HepG2 (cell line): ENCODE data around the gene DYNC2H1. TPM values are rescaled to one million over a fixed set of nuclear protein-coding genes. Genes with fewer than 3 reads are reported as not detected.
A peak's percentile ranks its signal among the peaks of the same experiment; 100 is the strongest.

Experiments used
- ARHGAP35 ChIP-seq: sonication (generic); formaldehyde crosslinking; IDR thresholded peaks from 2 replicates; pipeline ENCODE4 v1.9.0; 2022; ENCODE audit warnings: mild to moderate bottlenecking, inconsistent platforms, moderate library complexity, missing genetic modification reagents, borderline replicate concordance
- ATM ChIP-seq: fragments of 450-650 bp; IDR thresholded peaks from 2 replicates; pipeline ENCODE4 v1.7.1; 2017; ENCODE audit warnings: mild to moderate bottlenecking, borderline replicate concordance
- CENPT ChIP-seq: sonication (generic); formaldehyde crosslinking; IDR thresholded peaks from 2 replicates; pipeline ENCODE4 v1.8.0; 2022; ENCODE audit warnings: low read depth, mild to moderate bottlenecking, moderate library complexity, missing genetic modification reagents
- CREB3 ChIP-seq: sonication (generic); formaldehyde crosslinking; IDR thresholded peaks from 2 replicates; pipeline ENCODE4 v1.5.0; 2020; ENCODE audit warnings: missing genetic modification reagents
- CSRNP2 ChIP-seq: sonication (generic); formaldehyde crosslinking; conservative IDR thresholded peaks from 2 replicates; pipeline ENCODE4 v1.8.0; 2022; ENCODE audit warnings: low read depth, missing genetic modification reagents
- FOXC1 ChIP-seq: sonication (generic); formaldehyde crosslinking; IDR thresholded peaks from 2 replicates; pipeline ENCODE4 v1.8.0; 2022; ENCODE audit warnings: mild to moderate bottlenecking, missing genetic modification reagents, borderline replicate concordance
- HOXA3 ChIP-seq: sonication (generic); formaldehyde crosslinking; IDR thresholded peaks from 2 replicates; pipeline ENCODE4 v1.5.0; 2020; ENCODE audit warnings: missing genetic modification reagents
- HOXA5 ChIP-seq: sonication (generic); formaldehyde crosslinking; IDR thresholded peaks from 2 replicates; pipeline ENCODE4 v1.4.0; 2020; ENCODE audit warnings: missing genetic modification reagents
- IRF2 ChIP-seq: IDR thresholded peaks from 2 replicates; pipeline ENCODE4 v1.6.1; 2018; ENCODE audit warnings: missing genetic modification reagents, missing compliant biosample characterization
- KDM1A ChIP-seq: IDR thresholded peaks from 2 replicates; pipeline ENCODE4 v1.6.1; 2016; ENCODE audit warnings: missing compliant biosample characterization
- MEF2D ChIP-seq: sonication (generic); formaldehyde crosslinking; IDR thresholded peaks from 2 replicates; pipeline ENCODE4 v1.5.1; 2020; ENCODE audit warnings: mild to moderate bottlenecking, missing genetic modification reagents
- NCOA2 ChIP-seq: sonication (generic); formaldehyde crosslinking; IDR thresholded peaks from 2 replicates; pipeline ENCODE4 v1.8.0; 2022; ENCODE audit warnings: inconsistent platforms
- NCOA5 ChIP-seq: sonication (generic); formaldehyde crosslinking; IDR thresholded peaks from 2 replicates; pipeline ENCODE4 v1.4.0; 2020; ENCODE audit warnings: missing genetic modification reagents
- PBX2 ChIP-seq: IDR thresholded peaks from 2 replicates; pipeline ENCODE4 v1.6.1; 2016; ENCODE audit warnings: control low read depth
- POLR2AphosphoS2 ChIP-seq: IDR thresholded peaks from 2 replicates; pipeline ENCODE4 v1.6.1; 2011; ENCODE audit warnings: low read depth, low read length, improper control_type of control experiment
- RBM39 ChIP-seq: fragments of 200-400 bp; formaldehyde crosslinking; IDR thresholded peaks from one replicate; pipeline ENCODE4 v1.6.1; 2018; ENCODE audit warnings: antibody characterized with exemption, mild to moderate bottlenecking, low read depth, low read length; ENCODE audit not compliant: poor library complexity, severe bottlenecking
- SMARCC2 ChIP-seq: fragments of 450-650 bp; IDR thresholded peaks from 2 replicates; pipeline ENCODE4 v1.6.1; 2017; ENCODE audit warnings: antibody characterized with exemption, mild to moderate bottlenecking
- SNAPC2 ChIP-seq: sonication (generic); formaldehyde crosslinking; IDR thresholded peaks from 2 replicates; pipeline ENCODE4 v1.8.1; 2022; ENCODE audit warnings: mild to moderate bottlenecking, missing genetic modification reagents
- SRF ChIP-seq: IDR thresholded peaks from 2 replicates; pipeline ENCODE4 v1.6.1; 2011; ENCODE audit warnings: mild to moderate bottlenecking, low read depth, low read length, moderate library complexity
- ZBTB14 ChIP-seq: sonication (generic); formaldehyde crosslinking; IDR thresholded peaks from 2 replicates; pipeline ENCODE4 v1.4.0; 2020; ENCODE audit warnings: missing genetic modification reagents
- ZIK1 ChIP-seq: sonication (generic); formaldehyde crosslinking; IDR thresholded peaks from 2 replicates; pipeline ENCODE4 v1.5.0; 2020; ENCODE audit warnings: mild to moderate bottlenecking, low read depth, missing genetic modification reagents, borderline replicate concordance
- ZNF577 ChIP-seq: sonication (generic); formaldehyde crosslinking; IDR thresholded peaks from 2 replicates; pipeline ENCODE4 v1.4.0; 2020; ENCODE audit warnings: mild to moderate bottlenecking, low read depth, missing genetic modification reagents, borderline replicate concordance
- polyA plus RNA-seq, 8 experiments: library from polyadenylated mRNA; depleted of rRNA in 3 of 8; stranded (reverse) in 7 of 8; unstranded in 1 of 8; fragments of >200 nt; fragmentation: Illumina TruSeq in 4 of 8; extraction: Trizol in 4 of 8; gene quantifications; 2 replicates each; pipeline versions ENCODE4 v1.2.1 to v1.2.3, GENCODE V29; 2011 to 2016; ENCODE audit warnings: low read depth in 4 of 8, missing spikeins in 1 of 8, mixed read lengths in 1 of 8; ENCODE audit not compliant: insufficient read depth in 1 of 8
- total RNA-seq, 5 experiments: library from RNA; depleted of rRNA; stranded (reverse); fragments of >200 nt; fragmentation: Illumina TruSeq; extraction: Trizol; gene quantifications; 2 replicates each; pipeline ENCODE4 v1.2.3, GENCODE V29; 2016; ENCODE audit warnings: low read depth in 1 of 5

DYNC2H1 gene
- total and polyA plus RNA-seq, 2 of the 13 experiments (the other 11 are each of a cell fraction or from before 2014, with no cell fraction given), result 0.49 to 0.66 TPM

- TF ChIP-seq NCOA2 (peak; percentile 32; the same call in 1 of the 2 replicates), SRF (peak; percentile 69; the same call in 1 of the 2 replicates), CREB3 (CRISPR knock-in tag) (0 out of 2 replicates have a peak, but pooled peaks have one; percentile 25), ZNF577 (CRISPR knock-in tag) (no peak), IRF2 (CRISPR knock-in tag) (peak; percentile 57), FOXC1 (CRISPR knock-in tag) (peak; percentile 83), CSRNP2 (no peak), ZBTB14 (CRISPR knock-in tag) (peak; percentile 99), SNAPC2 (CRISPR knock-in tag) (no peak), ATM (no peak), HOXA5 (CRISPR knock-in tag) (peak; percentile 58; the same call in 1 of the 2 replicates), KDM1A (no peak), ZIK1 (CRISPR knock-in tag) (0 out of 2 replicates have a peak, but pooled peaks have one; percentile 33), CENPT (no peak), SMARCC2 (no peak), POLR2AphosphoS2 (no peak), RBM39 (no peak), ARHGAP35 (CRISPR knock-in tag) (no peak; the same call in 1 of the 2 replicates), PBX2 (no peak), HOXA3 (CRISPR knock-in tag) (peak; percentile 80), NCOA5 (CRISPR knock-in tag) (no peak), MEF2D (CRISPR knock-in tag) (0 out of 2 replicates have a peak, but pooled peaks have one; percentile 25)
Observed at GRCh38 chr11:103108933-103109817, at the start of gene DYNC2H1 (continued).
